Middle frontal gyrus (tissue), 1 donor: Measurements from ENCODE around the gene SCN4A.
"Not testable (repeated sequence)": the region's sequence is repeated elsewhere in the genome, so short reads cannot be mapped to it uniquely, and the experiment has no call there.

Source experiments
- DNase-seq: peaks from one replicate; pipeline ENCODE4 v3.0.0-alpha.2; 2015; ENCODE audit warnings: low spot score; ENCODE audit errors: extremely low spot score

The SCN4A gene

GRCh38 chr17:63985387-63986140 is 12.8 kb upstream of the SCN4A start:
- no peak for DNase-seq

- no peak for DNase-seq
Measured at GRCh38 chr17:63984651-63985386, 12.1 kb upstream of the SCN4A start.

GRCh38 chr17:63984236-63984635 is 11.5 kb upstream of the SCN4A start:
- DNase-seq = no peak

DNA sequence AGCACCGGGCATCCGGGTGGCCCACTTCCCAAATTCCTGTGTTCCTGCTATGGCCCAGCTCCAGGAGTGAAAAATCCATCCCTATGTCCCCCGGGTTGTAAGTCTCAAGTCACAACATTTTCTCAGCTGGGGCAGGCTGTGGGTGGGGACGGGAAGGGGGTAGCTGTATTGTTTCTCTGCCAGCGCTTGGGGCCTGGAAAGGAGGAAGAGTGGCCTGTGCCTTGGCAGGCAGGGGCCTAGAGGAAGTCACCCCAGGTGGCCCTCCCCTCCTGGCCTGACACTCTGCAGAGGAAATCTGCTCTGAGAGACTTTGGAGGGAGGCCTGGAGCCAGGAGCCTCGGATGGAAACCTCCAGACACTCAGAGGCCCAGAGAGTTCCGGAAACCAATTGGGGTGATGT is 10.6 kb upstream of the SCN4A start:
- DNase-seq = no peak

DNA sequence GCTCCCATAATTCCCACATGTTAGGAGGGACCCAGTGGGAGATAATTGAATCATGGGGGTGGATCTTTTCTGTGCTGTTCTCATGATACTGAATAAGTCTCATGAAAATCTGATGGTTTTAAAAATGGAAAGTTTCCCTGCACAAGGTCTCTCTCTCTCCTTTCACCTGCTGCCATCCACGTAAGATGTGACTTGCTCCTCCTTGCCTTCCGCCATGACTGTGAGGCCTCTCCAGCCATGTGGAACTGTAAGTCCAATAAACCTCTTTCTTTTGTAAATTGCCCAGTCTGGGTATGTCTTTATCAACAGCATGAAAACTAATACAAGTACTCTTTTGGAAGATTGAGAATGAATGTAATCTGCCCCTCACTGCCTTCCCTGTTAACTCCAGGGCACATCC is 9.9 kb upstream of the SCN4A start:
- DNase-seq = not testable (repeated sequence)

- DNase-seq = no peak
Measured at GRCh38 chr17:63978272-63979200, 5.8 kb upstream of the SCN4A start.

DNA sequence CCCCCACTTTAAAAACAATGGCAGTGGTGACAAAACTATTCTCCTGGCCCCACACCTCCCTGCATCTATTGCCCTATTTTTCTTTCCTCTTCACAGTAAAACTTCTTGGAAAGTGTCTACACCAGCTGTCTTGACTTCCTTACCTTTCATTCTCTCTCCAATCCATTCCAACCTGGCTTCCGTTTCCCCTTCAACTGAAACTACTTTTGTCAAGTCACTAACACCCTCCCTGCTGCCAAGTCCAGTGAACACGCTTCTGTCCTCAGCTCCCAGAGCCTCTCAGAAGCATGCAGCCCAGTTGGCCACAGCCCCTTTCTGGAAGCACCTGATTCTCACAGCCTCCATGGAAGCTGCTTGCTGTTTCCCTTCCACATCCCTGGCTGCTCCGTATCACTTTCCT is 4.0 kb upstream of the SCN4A start:
- DNase-seq = no peak

- DNase-seq = no peak
Measured at GRCh38 chr17:63975541-63976092, 2.9 kb upstream of the SCN4A start.

- DNase-seq = no peak
Measured at GRCh38 chr17:63974594-63975192, 2.0 kb upstream of the SCN4A start.

DNA sequence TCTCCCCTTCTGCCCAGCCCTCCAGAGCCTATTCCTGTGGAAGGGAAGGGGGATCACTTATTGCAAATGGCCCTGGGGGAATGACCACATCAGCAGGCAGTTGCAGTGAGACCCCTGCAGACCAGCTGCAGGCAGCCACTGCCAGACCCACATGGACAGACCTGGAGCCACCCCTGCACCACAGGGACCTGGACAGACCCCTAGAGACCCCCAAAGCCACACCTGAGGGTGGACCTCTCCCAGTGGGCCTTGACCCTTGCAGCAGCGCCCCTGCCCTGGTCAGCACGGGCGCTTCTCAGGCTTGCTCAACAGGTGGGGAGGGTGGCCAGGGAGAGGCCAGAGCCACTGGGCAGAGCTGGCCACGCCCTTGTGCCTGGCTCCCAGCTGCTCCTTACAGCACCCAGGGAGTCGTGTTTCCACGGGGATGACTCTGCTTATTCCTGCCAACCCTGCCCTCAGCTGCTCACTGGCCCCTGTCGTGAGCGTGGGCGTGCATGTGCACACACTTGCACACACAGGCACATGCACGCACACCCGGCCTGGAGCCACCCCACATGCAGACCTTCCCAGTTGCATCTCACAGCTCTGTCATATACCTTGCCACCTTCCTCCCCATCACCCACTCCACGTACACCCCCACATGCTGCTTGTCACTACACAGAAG is 1.3 kb upstream of the SCN4A start:
- DNase-seq = no peak

- no peak for DNase-seq
Measured at GRCh38 chr17:63973247-63973646, 529 bp upstream of the SCN4A start.

- DNase-seq = no peak
Measured at GRCh38 chr17:63969278-63969677, 3.4 kb downstream of the SCN4A start.

- no peak for DNase-seq
Measured at GRCh38 chr17:63967953-63968352, 4.8 kb downstream of the SCN4A start.

GRCh38 chr17:63966646-63967264 is 6.0 kb downstream of the SCN4A start:
- no peak for DNase-seq

DNA sequence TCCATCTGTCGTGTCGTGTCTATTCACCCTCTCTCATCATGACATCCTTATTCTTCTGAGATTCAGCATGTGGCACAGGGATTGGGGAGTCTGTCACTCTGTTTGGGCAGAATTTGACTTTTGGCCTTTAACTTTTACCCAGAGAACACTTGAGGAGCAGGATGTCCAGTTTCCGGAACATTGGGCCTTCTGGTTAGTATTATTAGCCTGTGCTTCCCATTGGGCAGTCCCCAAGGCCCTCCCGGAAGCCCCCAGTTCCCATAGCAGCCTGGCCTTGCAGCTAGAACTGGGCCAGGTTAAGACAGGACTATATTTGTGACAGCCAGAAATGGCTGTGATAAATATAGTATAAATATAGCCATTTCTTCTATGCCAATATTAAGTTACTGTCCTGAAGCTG is 9.6 kb downstream of the SCN4A start:
- DNase-seq = no peak

- no peak for DNase-seq
Measured at GRCh38 chr17:63962298-63962744, 10.4 kb downstream of the SCN4A start.

GRCh38 chr17:63961355-63962212 is 11.1 kb downstream of the SCN4A start:
- no peak for DNase-seq

DNA sequence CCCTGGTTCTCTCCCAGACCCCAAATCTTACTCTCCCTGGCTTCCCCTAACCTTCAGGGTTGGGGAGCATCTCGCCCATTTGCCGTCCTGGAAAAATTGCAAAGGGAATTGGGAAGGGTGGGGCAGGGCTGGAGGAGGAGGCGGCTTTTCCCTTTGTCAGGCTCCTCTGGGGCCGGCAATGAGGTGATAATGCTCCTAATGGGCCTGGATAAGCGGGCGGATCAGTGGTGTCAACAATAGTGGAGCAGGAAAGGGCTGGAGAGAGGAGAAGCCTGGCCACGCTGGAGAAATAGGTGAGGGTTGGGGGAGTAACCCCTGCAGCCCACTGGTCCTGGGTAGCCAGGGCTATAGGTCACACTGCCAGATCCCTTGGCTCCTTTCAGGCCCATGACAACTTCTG is 12.3 kb downstream of the SCN4A start:
- DNase-seq = no peak

GRCh38 chr17:63960006-63960405 is 12.7 kb downstream of the SCN4A start:
- DNase-seq = no peak
